Osteoblast (primary cell): ENCODE results near the gene LEAP2. TPM values are rescaled to one million over a fixed set of nuclear protein-coding genes. Genes with fewer than 3 reads are reported as not detected.

ENCODE experiments used
- DNase-seq: peaks from one replicate; pipeline ENCODE4 v3.0.0; 2011; ENCODE audit warnings: low spot score, mixed read lengths; ENCODE audit not compliant: insufficient read length; ENCODE audit errors: missing footprints
- H2AFZ ChIP-seq: 2 replicates; pipeline ENCODE4 v1.6.0; 2011; ENCODE audit warnings: mild to moderate bottlenecking, low read length
- H3K27ac ChIP-seq: 2 replicates; pipeline ENCODE4 v1.5.1; 2011; ENCODE audit warnings: mild to moderate bottlenecking, low read depth, low read length, moderate library complexity
- H3K27me3 ChIP-seq: 2 replicates; pipeline ENCODE4 v1.6.0; 2012; ENCODE audit warnings: mild to moderate bottlenecking, control low read depth, inconsistent platforms, low read length, moderate library complexity; ENCODE audit not compliant: insufficient read depth
- H3K36me3 ChIP-seq: 2 replicates; pipeline ENCODE4 v1.5.1; 2011; ENCODE audit warnings: mild to moderate bottlenecking, low read length, control low read depth, moderate library complexity; ENCODE audit not compliant: insufficient read depth
- H3K4me1 ChIP-seq: 2 replicates; pipeline ENCODE4 v1.5.1; 2011; ENCODE audit warnings: mild to moderate bottlenecking, low read length, control low read depth, moderate library complexity; ENCODE audit not compliant: insufficient read depth
- H3K4me2 ChIP-seq: 2 replicates; pipeline ENCODE4 v1.6.0; 2011; ENCODE audit warnings: mild to moderate bottlenecking, low read length; ENCODE audit not compliant: insufficient read depth
- H3K4me3 ChIP-seq: fragments of 200-600 bp; sonication (generic); 3 replicates; pipeline ENCODE4 v1.5.1; 2012; ENCODE audit warnings: mild to moderate bottlenecking, low read length, inconsistent platforms; ENCODE audit not compliant: insufficient read depth
- H3K79me2 ChIP-seq: 2 replicates; pipeline ENCODE4 v1.6.0; 2012; ENCODE audit warnings: mild to moderate bottlenecking, low read length, control low read depth, inconsistent platforms; ENCODE audit not compliant: insufficient read depth
- H3K9me3 ChIP-seq: 2 replicates; pipeline ENCODE4 v1.5.1; 2011; ENCODE audit warnings: low read depth, low read length, control low read depth
- H4K20me1 ChIP-seq: 2 replicates; pipeline ENCODE4 v1.6.0; 2012; ENCODE audit warnings: mild to moderate bottlenecking, low read length, control low read depth; ENCODE audit not compliant: insufficient read depth
- total RNA-seq: library from RNA; depleted of rRNA; stranded (reverse); fragments of >200 nt; gene quantifications from 2 replicates; pipeline ENCODE4 v1.2.3, GENCODE V29; 2012
- TF ChIP-seq, protein P1 (sequence below): IDR thresholded peaks from 2 replicates; pipeline ENCODE4 v1.5.1; 2011; ENCODE audit warnings: mild to moderate bottlenecking, low read depth, low read length, moderate library complexity; ENCODE audit errors: extremely low read depth

Gene LEAP2
- total RNA-seq, 1 donor: under 0.01 TPM

DNA sequence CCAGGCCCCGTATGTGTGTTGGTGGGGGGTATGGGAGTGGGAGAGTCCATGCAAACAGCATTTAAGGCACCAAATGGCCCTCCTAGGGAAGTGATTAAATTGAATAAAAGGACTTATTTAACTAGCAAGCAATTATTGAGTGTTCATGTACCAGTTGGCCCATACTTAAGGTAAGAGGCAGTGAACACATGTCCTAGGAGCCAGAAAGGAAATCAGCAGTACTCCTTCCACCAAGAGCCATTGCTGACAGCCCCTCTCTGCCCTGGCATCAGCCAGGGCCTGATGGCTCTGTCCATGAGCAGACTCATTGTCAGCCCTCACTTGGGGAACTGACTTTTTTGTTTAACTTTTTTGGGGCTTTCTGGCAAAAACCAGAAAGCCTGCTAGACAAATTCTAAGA, 32.6 kb upstream of the LEAP2 start:
- Histone ChIP-seq H3K27ac (no peak overlapping the region), H3K4me2 (no peak overlapping the region), H3K79me2 (no peaks in the 10 kb centered on the region), H4K20me1 (no peaks in the 10 kb centered on the region), H3K4me1 (peaks cover 24% of the 10 kb centered on the region), H3K4me3 (no peak overlapping the region), H2AFZ (no peak overlapping the region), H3K9me3 (no peaks in the 10 kb centered on the region), H3K36me3 (no peaks in the 10 kb centered on the region), H3K27me3 (no peaks in the 10 kb centered on the region)
- DNase-seq: peak; percentile 48
- TF ChIP-seq, protein P1, sequence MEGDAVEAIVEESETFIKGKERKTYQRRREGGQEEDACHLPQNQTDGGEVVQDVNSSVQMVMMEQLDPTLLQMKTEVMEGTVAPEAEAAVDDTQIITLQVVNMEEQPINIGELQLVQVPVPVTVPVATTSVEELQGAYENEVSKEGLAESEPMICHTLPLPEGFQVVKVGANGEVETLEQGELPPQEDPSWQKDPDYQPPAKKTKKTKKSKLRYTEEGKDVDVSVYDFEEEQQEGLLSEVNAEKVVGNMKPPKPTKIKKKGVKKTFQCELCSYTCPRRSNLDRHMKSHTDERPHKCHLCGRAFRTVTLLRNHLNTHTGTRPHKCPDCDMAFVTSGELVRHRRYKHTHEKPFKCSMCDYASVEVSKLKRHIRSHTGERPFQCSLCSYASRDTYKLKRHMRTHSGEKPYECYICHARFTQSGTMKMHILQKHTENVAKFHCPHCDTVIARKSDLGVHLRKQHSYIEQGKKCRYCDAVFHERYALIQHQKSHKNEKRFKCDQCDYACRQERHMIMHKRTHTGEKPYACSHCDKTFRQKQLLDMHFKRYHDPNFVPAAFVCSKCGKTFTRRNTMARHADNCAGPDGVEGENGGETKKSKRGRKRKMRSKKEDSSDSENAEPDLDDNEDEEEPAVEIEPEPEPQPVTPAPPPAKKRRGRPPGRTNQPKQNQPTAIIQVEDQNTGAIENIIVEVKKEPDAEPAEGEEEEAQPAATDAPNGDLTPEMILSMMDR: no peak

DNA sequence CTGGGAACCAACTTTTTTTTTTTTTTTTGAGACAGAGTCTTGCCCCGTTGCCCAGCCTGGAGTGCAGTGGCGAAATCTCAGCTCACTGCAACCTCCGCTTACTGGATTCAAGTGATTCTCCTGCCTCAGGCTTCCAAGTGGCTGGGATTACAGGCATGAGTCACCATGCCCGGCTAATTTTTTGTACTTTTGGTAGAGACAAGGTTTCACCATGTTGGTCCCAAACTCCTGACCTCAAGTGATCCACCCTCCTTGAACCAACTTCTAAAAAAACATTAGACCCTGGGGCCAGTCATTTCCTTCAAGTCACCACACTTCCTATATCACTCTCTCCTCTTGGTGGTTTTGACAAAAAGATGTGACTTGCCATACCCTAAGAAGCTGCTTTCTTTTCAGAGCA, 32.2 kb upstream of the LEAP2 start:
- DNase-seq: peak; percentile 2
- H3K27ac ChIP-seq: no peak overlapping the region
- no peaks in the 10 kb centered on the region for H3K9me3 ChIP-seq

DNA sequence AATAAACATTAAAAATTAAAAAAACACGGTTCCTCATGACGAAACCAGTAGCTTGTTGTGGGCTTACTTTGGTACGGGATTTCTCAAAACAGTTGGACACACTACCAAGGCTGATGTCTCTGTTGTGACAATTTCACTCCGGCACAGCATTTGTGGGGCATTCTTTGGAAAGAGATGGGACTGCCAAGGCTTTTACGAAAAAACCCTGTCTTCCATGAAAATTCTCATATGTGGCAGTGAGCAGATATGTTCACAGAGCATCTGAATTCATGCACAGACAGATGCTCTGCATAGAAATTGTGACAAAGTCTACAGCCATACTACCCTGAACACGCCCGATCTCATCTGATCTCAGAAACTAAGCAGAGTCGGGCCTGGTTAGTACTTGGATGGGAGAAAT, 25.2 kb upstream of the LEAP2 start:
- no peak for DNase-seq
- TF ChIP-seq, protein P1: no peak

More for the DNA sequence above, 32.2 kb upstream of the LEAP2 start:
- Histone ChIP-seq H3K4me1 (peaks cover 24% of the 10 kb centered on the region), H2AFZ (no peak overlapping the region), H3K4me2 (no peak overlapping the region), H3K79me2 (no peaks in the 10 kb centered on the region), H4K20me1 (no peaks in the 10 kb centered on the region), H3K36me3 (no peaks in the 10 kb centered on the region), H3K27me3 (no peaks in the 10 kb centered on the region), H3K4me3 (no peak overlapping the region)
- TF ChIP-seq, protein P1: no peak

DNA sequence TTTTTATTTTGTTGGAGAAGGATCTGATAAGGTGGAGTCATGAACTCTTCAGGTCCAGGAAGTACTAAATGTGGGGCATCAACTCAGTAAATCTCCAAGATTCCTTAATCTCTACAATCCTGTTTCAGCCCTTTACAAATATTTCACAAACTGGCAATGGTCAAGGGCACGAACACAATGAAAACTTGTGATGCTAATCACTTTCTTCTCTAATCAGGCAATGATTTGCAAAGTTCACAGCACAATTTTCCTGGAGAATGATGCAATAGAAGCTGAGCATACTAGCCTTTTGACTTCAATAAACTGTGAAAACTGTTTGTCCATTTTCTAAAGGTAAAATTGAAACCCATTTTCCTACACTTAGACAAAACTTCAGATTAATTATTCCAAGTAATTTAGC, 24.1 kb upstream of the LEAP2 start:
- Histone ChIP-seq H3K4me2 (no peak overlapping the region), H2AFZ (no peak overlapping the region), H3K27me3 (no peaks in the 10 kb centered on the region), H4K20me1 (no peaks in the 10 kb centered on the region), H3K79me2 (no peaks in the 10 kb centered on the region), H3K4me3 (no peak overlapping the region), H3K9me3 (no peaks in the 10 kb centered on the region), H3K4me1 (no peaks in the 10 kb centered on the region), H3K27ac (no peak overlapping the region), H3K36me3 (no peaks in the 10 kb centered on the region)
- DNase-seq: no peak
- TF ChIP-seq, protein P1: no peak

More for the DNA sequence above, 25.2 kb upstream of the LEAP2 start:
- Histone ChIP-seq H3K36me3 (no peaks in the 10 kb centered on the region), H3K4me1 (no peaks in the 10 kb centered on the region), H3K9me3 (no peaks in the 10 kb centered on the region), H3K79me2 (no peaks in the 10 kb centered on the region), H3K4me3 (no peak overlapping the region), H4K20me1 (no peaks in the 10 kb centered on the region), H3K27me3 (no peaks in the 10 kb centered on the region), H2AFZ (no peak overlapping the region), H3K4me2 (no peak overlapping the region), H3K27ac (no peak overlapping the region)
